Measurements from ENCODE around the gene KCNK7.

The KCNK7 gene

GRCh38 chr11:65604258-65604657 lies 8.7 kb upstream of the KCNK7 start:
- TF ChIP-seq CTCF (IDR thresholded peaks at IDR 0.05; ENCODE audit: insufficient read depth, low read length, missing control alignments), result no peak
- ChIA-PET CTCF (interaction anchor here (0.7 to 14.3 kb wide), 5 partner anchors 8 to 27 kb away, joined by 3 to 134 read pairs (median 3); partner anchors contain the start of gene KCNK7), POLR2A (interaction anchor here (1.4 to 1.5 kb wide), 2 partner anchors 8 to 11 kb away, joined by 5 to 6 read pairs; partner anchors contain the start of gene KCNK7)
- no peak overlapping the region for H3K4me3 ChIP-seq (ENCODE audit: low read depth, low read length)
- DNase-seq (ENCODE audit: low read depth, low spot score), result no peak

GRCh38 chr11:65599955-65600246 lies 4.3 kb upstream of the KCNK7 start:
- TF ChIP-seq CTCF (IDR thresholded peaks at IDR 0.05; ENCODE audit: insufficient read depth, low read length, missing control alignments), result no peak
- DNase-seq (ENCODE audit: low read depth, low spot score), result no peak
- POLR2A ChIA-PET, result interaction anchor here (1.5 kb wide), 1 partner anchor 13 kb away, joined by 5 read pairs; no protein-coding TSS in a partner anchor
- CTCF ChIA-PET, result interaction anchor here (1.5 kb wide), 1 partner anchor 10 kb away, joined by 3 read pairs; no protein-coding TSS in a partner anchor
- no peak overlapping the region for H3K4me3 ChIP-seq (ENCODE audit: low read depth, low read length)

- ChIA-PET POLR2A (interaction anchor here (1.0 to 1.5 kb wide), 2 partner anchors 13 to 14 kb away, joined by 3 to 5 read pairs; no protein-coding TSS in a partner anchor), CTCF (interaction anchor here (1.2 to 1.5 kb wide), 2 partner anchors 10 to 26 kb away, joined by 3 to 4 read pairs; no protein-coding TSS in a partner anchor)
- H3K4me3 ChIP-seq (ENCODE audit: low read depth, low read length), result no peak overlapping the region
- TF ChIP-seq CTCF (IDR thresholded peaks at IDR 0.05; ENCODE audit: insufficient read depth, low read length, missing control alignments), result no peak
- DNase-seq (ENCODE audit: low read depth, low spot score), result no peak
These were observed 3.8 kb upstream of the KCNK7 start for GRCh38 chr11:65599216-65599954.

GRCh38 chr11:65598258-65598699 lies 2.7 kb upstream of the KCNK7 start:
- H3K4me3 ChIP-seq (ENCODE audit: low read depth, low read length), result no peak overlapping the region
- no peak for TF ChIP-seq CTCF (IDR thresholded peaks at IDR 0.05; ENCODE audit: insufficient read depth, low read length, missing control alignments)
- CTCF ChIA-PET, result interaction anchor here (1.0 to 1.2 kb wide), 2 partner anchors 9 to 25 kb away, joined by 4 read pairs; no protein-coding TSS in a partner anchor
- no peak for DNase-seq (ENCODE audit: low read depth, low spot score)
- POLR2A ChIA-PET, result interaction anchor here (1.0 to 1.3 kb wide), 2 partner anchors 13 to 17 kb away, joined by 3 read pairs; partner anchors contain the start of gene PCNX3

- ChIA-PET POLR2A (interaction anchor here (0.9 to 1.4 kb wide), 3 partner anchors 8 to 56 kb away, joined by 3 to 6 read pairs (median 5); no protein-coding TSS in a partner anchor), CTCF (interaction anchor here (1.3 to 10.6 kb wide), 4 partner anchors 9 to 56 kb away, joined by 4 to 182 read pairs (median 70); partner anchors contain the start of genes MAP3K11 and PCNX3)
- H3K4me3 ChIP-seq (ENCODE audit: low read depth, low read length), result no peak overlapping the region
- TF ChIP-seq CTCF (IDR thresholded peaks at IDR 0.05; ENCODE audit: insufficient read depth, low read length, missing control alignments), result no peak
- no peak for DNase-seq (ENCODE audit: low read depth, low spot score)
These were observed 920 bp upstream of the KCNK7 start for GRCh38 chr11:65596520-65596919.

GRCh38 chr11:65595131-65595530 lies 469 bp downstream of the KCNK7 start:
- CTCF ChIA-PET, result interaction anchor here (1.3 to 10.6 kb wide), 7 partner anchors 8 to 54 kb away, joined by 5 to 182 read pairs (median 60); partner anchors contain the start of genes EHBP1L1, MAP3K11, PCNX3 and ZNRD2
- TF ChIP-seq CTCF (IDR thresholded peaks at IDR 0.05; ENCODE audit: insufficient read depth, low read length, missing control alignments), result no peak
- no peak overlapping the region for H3K4me3 ChIP-seq (ENCODE audit: low read depth, low read length)
- POLR2A ChIA-PET, result interaction anchor here (1.0 to 1.4 kb wide), 2 partner anchors 10 to 55 kb away, joined by 5 to 6 read pairs; no protein-coding TSS in a partner anchor
- no peak for DNase-seq (ENCODE audit: low read depth, low spot score)
